HG03159 (cell line): ENCODE measurements around the gene CCDC87.
"Not testable (repeated sequence)": the region's sequence is repeated elsewhere in the genome, so short reads cannot be mapped to it uniquely, and the experiment has no call there.

Experiments
- ATAC-seq: cut with Tn5 transposase; IDR thresholded peaks from one replicate; pipeline ENCODE4 v1.9.1; 2021; ENCODE audit warnings: mild to moderate bottlenecking, moderate library complexity; ENCODE audit not compliant: unreplicated experiment

CCDC87 gene

DNA sequence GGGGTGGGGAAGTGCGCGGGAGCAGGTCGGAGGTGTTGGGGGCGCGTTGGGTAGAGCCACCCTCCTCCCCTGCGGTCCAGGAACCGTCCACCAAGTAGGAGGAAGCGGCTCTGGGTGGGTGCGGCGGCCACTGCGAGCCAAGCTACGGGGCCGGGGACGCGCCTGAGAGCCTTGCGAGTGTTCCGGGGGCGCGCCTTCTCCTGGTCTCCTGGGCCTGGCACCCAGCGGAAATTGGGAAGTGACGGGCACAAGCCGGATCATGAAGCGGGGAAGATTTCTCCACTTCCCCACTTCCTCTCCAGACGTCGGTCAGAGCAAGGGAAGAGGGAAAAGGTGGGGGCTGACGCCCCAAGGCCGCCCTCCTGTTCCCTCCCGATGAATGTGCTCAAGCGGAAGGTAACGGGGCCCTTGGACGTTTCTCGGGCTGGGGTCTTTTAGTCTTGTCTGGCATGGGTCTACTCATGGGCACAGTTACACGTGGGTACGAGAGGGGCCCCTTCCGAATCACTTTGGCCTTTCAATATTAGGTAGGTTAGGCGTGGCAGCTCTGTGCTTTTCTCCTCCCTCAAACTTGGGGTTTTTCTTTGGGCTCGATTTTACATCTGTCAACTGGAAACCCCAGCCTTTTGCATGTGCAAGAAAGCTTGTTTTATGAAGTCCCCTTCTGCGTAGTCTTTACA, 24.4 kb upstream of the CCDC87 start:
- no peak for ATAC-seq

DNA sequence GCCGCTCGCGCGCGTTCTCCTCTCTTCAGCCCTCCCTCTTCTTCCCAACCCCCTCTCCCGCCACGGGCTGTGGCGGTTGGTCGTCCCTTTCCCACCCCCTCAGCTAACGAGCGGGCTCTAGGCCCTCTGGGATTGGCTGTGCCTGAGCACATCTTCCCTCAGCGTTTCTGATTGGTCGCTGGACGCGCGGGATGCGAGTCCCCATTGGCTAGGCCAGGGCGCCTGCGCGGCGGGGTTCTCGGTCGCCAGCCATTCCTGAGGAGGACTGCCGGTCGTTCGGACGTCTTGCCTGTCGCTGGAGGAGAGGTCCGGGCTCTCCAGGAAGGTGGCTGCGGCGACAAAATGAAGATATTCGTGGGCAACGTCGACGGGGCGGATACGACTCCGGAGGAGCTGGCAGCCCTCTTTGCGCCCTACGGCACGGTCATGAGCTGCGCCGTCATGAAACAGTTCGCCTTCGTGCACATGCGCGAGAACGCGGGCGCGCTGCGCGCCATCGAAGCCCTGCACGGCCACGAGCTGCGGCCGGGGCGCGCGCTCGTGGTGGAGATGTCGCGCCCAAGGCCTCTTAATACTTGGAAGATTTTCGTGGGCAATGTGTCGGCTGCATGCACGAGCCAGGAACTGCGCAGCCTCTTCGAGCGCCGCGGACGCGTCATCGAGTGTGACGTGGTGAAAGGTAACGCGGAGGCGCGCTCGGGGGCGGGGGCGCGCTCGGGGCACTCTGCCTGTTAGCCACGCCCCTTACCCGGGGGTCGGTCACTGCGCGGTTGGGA, 23.7 kb upstream of the CCDC87 start, which contains the start of gene RBM14:
Gene RBM14, plus strand, starts transcription at position 252 of the 776 bp plus-strand sequence. Its CDS starts 91 bp downstream, at position 343.
- ATAC-seq, result peak; percentile 85

DNA sequence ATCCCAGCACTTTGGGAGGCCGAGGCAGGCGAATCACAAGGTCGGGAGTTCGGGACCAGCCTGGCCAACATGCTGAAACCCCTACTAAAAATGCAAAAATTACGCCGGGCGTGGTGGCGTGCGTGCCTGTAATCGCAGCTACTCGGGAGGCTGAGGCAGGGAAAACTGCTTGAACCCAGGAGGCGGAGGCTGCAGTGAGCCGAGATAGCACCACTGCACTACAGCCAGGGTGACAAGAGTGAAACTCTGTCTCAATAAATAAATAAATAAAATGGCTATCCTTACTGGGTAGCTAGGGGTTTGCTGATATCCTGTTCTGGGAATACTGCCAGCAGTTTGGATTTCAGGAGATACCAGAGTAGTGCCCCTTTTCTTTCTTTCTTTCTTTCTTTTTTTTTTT, 21.2 kb upstream of the CCDC87 start:
- no peak for ATAC-seq

DNA sequence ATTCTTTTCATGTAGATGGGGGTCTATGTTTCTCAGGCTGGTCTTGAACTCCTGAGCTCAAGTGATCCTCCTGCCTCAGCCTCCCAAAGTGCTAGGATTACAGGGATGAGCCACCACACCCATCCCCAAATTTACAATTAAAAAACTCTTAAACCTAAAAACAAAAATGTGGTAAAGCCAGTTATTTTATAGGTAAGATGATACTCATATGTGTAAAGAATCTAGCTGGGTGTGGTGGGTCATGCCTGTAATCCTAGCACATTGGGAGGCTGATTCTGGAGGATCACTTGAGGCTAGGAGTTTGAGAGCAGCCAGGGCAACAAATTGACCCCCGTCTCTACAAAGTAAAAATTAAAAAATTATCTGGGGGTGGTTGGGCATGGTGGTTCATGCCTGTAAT, 19.6 kb upstream of the CCDC87 start:
- ATAC-seq, result no peak

DNA sequence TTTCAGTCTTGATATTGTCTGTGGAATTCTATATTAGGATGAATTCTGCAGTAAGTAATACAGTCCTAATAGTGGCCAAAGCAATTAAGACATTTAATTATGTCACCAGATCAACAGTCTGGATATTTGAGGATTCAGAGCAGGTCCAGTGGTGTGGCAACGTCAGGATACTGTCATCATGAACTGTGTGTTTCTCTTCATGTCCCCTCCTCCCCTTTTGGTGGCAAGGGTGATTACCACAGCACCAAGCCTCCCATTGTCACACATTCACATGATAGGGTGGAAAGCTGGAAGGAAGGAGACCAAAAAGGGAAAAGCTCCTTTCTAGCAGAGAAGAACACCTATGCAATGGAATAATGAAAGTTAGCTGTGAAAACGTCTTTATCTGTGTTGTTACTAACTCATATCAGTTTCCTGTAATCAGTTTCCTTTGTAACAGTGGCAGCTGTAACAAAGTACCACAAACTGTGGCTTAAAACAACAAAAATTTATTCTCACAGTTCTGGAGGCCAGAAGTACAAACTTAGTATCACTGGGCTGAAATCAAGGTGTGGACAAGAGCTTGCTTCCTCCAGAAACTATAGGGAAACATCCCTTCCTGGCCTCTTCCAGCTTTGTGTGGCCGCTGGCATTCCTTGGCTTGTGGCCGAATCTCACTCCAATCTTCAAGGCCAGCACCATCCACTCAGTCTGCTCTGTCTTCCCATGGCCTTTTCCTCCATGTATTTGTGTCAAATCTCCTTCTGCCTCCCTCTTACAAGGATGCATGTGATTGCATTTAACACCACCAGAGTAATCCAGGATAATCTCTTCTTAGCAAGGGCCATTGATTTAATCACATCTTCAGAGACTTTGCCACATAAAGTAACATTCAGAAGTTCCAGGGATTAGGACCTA, 17.1 kb upstream of the CCDC87 start:
- ATAC-seq, result no peak

DNA sequence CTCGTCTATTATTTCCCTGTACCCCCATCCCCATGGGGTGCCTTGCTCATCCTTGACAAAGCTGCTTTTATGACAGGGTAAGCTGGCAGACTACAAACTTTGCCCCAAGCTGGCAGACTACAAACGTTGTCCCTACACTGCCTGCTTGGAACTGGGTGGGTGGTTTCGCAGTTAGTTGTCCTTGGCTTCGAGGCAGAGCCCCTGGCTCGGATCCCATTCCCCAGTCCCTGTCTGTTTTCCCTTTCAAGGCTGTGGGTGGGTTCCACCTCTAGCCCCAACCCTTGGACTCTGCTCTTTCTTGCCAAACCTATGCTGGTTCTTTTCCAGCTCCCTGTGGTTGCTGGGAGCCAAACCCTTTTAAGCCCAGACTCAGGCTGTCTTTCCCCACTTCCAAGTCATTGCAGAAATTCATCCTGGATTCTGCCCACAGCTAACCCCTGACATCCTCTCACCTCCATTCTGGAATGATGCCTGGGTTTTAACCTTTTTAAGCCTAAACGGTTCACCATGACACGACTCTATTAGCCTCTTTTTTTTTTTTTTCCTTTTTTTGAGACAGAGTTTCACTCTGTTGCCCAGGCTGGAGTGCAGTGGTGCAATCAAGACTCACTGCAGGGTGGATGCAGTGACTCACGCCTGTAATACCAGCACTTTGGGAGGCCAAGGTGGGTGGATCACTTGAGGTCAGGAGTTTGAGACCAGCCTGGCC, 14.4 kb upstream of the CCDC87 start:
- no peak for ATAC-seq

DNA sequence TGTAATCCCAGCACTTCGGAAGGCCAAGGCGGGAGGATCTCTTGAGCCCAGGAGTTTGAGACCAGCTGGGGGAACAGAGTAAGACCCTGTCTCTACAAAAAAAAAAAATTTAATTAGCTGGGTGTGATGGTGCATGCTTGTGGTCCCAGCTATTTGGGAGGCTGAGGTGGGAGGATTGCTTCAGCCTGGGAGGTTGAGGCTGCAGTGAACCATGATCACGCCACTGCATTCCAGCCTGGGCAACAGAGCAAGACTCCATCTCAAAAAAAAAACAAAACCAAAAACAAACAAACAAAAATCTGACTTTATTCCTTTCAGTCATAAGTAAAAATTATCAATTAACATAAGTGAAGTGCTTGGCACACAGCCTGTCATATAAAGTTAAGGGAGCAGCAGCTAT, 13.7 kb upstream of the CCDC87 start:
- not testable (repeated sequence) for ATAC-seq

DNA sequence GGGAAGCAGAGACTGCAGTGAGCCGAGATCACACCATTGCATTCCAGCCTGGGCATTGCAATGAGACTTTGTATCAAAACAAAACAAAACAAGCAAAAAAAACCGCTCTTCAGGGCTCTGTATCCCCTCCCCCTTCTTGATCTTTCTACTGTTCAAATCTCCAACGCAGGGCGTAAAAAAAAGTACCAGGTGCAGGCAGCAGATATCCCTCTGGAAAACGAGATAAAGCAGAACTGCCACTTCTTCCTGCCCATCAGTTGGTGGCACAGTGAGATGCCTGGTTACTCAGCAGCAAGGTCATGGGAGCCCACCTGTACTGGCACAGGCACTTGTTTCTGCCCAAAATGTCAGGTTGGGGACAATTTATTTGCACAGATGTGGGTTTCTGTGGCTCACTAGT, 11.3 kb upstream of the CCDC87 start:
- no peak for ATAC-seq

DNA sequence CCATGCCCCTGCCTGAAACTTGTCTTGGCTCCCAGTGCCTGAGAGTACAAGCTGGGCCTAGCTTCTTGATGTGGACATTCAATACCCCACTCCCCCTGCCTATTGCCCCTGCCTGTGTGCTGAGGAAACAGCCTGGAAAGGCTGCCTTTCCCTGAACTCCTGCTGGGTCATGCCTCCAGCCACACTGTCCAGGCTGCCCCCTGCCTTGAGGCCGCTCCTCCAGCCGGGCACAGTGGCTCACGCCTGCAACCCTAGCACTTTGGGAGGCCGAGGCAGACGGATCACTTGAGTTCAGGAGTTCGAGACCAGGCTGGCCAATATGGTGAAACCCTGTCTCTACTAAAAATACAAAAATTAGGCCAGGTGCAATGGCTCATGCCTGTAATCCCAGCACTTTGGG, 10.2 kb upstream of the CCDC87 start:
- ATAC-seq, result no peak

DNA sequence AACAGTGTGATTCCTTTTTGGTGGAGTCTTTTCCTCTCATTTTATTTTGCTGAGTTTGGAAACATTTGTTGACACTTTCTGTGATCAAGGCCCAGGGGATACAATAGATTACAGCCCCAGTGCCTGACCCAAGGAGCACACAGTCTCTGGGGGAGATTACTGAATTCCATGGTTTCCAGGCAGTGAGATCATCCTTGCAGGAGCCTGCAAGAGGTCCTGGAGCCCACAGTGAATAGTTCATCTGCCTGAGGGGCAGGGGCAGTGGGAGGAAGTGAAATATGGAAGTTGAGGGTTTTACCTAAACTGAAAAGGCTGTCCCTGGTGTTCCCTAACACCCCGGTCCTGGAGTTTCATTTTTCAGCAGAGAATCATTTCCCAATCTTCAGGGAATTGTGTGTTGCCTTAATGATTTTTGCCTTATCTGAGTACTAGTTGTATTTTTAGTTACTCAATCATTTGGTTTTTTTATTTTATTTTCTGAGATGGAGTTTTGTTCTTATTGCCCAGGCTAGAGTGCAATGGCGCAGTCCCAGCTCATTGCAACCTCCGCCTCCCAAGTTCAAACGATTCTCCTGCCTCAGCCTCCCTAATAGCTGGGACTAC, 7.9 kb upstream of the CCDC87 start:
- ATAC-seq, result no peak

DNA sequence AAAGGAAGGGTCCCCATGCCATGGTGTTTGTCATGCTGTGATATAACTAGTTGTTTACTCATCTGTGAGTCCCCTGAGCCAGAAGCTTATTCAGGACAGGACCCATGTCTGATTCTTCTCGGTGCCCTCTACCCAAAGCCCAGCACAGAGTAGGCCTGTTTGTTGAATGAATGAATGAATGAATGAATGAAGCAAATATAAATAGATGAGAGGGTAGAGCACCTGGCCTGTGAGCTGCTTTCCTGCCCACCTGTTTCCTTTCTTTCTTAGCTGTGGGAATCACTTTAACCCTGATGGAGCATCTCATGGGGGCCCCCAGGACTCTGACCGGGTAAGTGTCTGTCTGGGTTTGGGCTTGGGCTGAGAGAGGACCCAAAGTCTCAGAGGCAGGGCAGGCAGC, 7.4 kb upstream of the CCDC87 start:
- ATAC-seq, result no peak

DNA sequence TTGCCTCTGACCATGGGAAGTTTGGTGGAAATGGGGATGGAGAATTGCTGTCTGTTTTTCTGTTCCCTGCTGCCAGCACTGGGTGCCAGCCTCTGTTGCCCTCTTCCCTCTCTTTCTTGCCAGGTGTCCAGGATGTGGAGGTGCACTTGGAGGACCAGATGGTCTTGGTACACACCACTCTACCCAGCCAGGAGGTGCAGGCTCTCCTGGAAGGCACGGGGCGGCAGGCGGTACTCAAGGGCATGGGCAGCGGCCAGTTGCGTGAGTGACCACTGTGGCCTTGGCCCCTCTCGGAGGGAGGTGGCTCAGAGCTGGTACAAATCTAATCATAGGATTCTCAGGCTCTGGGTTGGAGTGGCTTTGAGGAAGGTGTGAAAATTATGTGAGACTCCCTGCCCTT, 6.1 kb upstream of the CCDC87 start:
- ATAC-seq, result no peak

DNA sequence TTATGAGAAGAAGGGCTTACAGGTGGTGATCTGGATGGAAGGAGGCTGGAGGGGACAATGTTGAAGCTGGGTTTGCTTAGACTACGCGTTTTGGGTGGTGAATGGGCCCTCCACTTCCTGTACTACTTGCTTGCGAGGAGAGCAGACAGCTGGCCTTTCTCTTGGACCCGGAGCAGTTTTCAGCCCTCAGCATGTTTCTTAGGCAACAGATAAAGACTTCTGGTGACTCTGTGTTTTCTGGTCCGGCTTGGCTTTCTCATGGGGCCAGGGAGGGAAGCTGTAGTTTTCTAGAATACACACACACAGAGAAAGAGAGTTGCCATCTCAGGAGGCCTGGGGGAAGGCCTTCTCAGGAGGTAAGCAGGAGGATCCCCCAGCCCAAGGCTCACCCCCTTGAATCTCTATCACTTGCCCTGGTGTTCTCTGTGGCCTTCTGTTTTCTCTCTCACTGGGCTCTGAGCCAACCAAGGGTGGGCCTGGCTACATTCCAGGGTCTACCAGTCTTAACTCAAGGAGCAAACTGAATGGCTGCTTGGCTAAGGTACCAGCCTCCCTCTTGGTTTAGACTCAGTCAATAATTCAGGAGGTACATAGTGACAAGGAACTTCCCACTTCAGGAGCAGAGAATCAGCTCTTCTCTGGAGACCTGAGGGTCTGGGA, 2.5 kb upstream of the CCDC87 start:
- ATAC-seq, result no peak

DNA sequence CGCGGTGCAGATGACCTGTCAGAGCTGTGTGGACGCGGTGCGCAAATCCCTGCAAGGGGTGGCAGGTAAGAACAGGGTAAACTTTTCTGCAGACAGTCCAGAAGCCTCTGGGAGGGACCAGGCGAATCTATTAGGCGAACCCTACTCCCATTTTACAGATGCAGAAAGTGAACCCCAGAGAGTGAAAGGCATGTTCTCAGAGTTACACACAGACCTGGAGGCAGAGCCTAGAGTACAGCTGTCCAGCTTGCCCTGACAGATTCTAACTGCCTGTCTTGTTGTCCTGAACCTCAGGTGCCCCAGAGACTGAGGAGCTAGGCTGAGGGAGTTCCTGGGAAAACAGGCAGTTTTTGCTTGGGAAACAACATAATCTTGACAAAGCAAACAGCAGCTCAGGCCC, 787 bp upstream of the CCDC87 start:
- ATAC-seq, result no peak

DNA sequence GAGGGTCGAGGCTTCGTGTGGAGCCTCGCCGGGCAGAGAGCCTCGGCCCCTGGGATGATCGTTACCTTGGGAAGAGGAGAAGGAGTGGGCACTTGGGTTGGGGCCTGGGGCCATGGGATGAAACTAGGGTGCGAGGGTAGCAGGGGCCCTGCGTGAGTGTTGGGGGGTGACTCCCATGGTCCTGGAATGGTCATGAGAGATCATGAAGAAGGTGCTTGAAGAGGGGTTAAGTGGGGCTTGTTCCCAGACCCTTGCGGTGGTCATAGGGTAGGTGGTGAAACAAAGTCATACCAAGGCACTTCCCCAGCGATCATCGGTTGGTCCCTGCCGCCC, 406 bp upstream of the CCDC87 start:
- peak; percentile 18 for ATAC-seq

DNA sequence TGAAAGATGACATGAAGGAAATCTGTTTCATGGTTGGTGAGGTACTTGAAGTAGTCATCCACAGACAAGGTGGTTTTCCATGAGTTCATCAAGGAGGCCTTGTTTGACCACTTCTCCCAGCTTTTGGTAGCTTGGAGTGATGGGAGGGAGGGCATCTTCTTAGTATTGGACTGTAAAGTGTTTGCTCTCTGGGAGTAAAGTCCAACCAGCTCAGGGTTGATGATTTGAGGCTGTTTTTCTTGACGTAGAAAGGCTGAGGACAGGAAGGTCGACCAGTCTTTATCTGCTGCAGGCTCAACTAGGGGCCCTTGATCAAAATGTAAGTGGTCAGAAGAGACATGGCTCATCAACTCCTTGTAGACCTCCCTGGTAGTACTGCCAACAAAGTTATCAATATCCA, 1.7 kb downstream of the CCDC87 start:
- no peak for ATAC-seq

DNA sequence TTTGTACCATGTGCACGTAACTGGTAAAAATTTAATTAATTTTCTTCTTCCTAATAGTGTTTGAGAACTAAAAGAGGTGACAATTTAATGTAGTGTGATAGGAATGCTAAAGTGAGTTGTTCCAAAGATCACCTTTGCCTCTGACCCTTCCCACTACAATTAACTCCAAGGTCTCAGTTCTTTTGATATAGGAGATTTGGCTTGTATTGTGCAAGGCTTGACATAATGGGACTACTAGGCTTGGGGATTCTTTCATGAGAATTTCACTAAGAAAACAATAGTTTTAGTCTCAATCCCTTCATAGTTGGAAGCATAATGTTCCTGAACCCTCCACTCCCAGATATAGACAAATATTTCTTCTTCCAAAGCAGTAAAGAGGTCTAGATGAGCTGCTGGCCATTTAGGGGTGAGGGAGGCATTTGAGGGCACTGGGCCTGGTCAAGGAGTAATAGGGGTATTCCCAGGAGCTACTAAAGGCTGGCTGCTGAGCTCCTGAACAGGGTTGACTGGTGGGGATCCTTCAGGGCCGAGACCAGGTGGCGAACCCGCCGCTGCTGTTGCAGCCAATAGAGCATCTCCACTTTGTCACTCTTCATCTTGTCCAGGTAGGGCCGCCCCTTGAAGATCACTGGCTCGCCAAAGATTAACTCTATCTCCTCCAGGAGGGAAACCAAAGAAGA, 2.7 kb downstream of the CCDC87 start:
- no peak for ATAC-seq

DNA sequence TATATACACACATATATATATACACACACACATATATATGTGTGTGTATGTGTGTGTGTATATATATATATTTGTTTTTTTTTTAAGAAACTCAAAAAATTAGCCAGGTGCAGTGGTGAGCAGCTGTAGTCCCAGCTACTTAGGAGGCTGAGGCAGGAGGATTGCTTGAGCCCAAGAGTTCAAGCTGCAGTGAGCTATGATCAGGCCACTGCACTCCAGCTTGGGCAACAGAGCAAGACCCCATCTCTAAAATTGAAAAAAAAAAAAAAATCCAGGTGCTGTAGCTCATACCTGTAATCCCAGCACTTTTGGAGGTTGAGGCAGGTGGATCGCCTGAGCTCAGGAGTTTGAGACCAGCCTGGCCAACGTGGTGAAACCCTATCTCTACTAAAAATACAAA, 3.5 kb downstream of the CCDC87 start:
- ATAC-seq, result not testable (repeated sequence)

DNA sequence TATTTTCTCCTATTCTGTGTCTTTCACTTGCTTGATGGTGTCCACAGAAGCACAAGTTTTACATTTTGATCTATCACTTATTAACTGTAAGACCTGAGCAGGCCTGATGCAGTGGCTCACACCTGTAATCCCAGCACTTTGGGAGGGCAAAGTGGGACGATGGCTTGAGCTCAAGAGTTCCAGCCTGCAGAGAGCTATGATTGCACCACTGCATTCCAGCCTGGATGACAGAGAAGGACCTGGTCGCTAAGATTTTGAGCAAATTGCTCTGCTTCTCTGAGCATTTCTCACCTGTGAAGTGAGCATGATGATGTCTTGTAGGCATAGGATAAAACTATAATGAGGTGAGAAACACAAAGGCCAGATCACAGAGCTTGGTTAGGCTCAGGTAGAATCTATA, 6.7 kb downstream of the CCDC87 start:
- no peak for ATAC-seq

DNA sequence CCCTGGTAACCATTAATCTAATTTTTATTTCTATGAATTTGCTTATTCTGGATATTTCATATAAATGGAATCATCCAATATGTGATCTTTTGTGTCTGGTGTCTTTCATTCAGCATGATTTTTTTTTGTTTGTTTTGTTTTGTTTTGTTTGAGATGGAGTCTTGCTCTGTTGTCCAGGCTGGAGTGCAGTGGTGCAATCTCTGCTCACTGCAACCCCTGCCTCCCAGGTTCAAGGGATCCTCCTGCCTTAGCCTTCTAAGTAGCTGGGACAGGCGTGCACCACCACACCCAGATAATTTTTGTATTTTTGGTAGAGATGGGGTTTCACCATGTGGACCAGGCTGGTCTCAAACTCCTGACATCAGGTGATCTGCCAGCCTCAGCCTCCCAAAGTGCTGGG, 7.4 kb downstream of the CCDC87 start:
- not testable (repeated sequence) for ATAC-seq
